ENCODE results near the gene ANKS3. TPM values are rescaled to one million over a fixed set of nuclear protein-coding genes. Genes with fewer than 3 reads are reported as not detected.

The ANKS3 gene
- total RNA-seq, 1 donor from 2014 or later: 16.8 TPM

DNA sequence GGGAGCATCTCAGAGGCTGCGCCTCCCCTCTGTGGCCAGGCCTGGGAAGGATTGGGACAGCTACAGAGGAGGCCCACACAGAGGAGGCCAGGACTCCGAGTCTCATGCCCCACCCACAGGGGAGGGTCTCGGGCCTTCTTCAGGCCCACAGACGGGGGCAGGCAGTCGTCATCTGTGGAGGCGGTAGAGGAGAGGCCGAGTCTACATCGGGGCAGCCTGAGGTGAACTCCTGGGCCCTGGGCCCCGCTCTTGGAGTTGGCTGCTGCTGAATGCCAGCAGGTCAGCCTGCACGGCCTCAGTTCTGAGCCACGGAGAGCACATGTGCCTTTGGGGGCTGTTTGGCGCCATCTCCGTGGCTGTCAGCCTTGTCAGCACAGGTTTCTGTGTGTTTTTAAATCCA is 48.8 kb downstream of the ANKS3 start:
- Histone ChIP-seq H3K27me3 (ENCODE audit: control insufficient read depth, insufficient read depth, low read length) (no peaks in the 10 kb centered on the region), H3K36me3 (ENCODE audit: control insufficient read depth, insufficient read depth, low read length) (peaks cover 22% of the 10 kb centered on the region)
- FAIRE-seq: no peak

DNA sequence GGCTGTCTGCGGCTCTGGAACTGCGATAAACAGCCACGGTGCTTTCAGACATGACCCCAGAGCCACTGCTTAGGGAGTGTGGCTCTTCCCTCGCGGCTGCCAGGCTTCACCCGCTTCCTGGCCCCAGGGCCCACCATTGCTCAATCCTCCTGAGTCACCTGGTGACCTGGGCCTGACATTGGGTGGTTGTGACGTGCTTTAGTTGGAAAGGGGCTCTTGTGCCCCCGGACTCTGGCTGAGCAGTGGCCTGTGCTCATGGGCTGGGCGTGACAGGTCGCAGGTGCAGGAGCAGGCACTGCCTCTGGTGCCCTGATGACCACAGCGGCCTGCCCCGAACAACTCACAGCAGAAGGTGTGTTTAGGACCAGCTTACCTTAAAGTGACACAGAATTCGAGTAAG is 49.3 kb downstream of the ANKS3 start:
- H3K4me3 ChIP-seq (ENCODE audit: low read depth, low read length): no peak overlapping the region
- no peak for FAIRE-seq
- peaks cover 22% of the 10 kb centered on the region for H3K36me3 ChIP-seq (ENCODE audit: control insufficient read depth, insufficient read depth, low read length)
- no peaks in the 10 kb centered on the region for H3K27me3 ChIP-seq (ENCODE audit: control insufficient read depth, insufficient read depth, low read length)
- TF ChIP-seq, protein P1, sequence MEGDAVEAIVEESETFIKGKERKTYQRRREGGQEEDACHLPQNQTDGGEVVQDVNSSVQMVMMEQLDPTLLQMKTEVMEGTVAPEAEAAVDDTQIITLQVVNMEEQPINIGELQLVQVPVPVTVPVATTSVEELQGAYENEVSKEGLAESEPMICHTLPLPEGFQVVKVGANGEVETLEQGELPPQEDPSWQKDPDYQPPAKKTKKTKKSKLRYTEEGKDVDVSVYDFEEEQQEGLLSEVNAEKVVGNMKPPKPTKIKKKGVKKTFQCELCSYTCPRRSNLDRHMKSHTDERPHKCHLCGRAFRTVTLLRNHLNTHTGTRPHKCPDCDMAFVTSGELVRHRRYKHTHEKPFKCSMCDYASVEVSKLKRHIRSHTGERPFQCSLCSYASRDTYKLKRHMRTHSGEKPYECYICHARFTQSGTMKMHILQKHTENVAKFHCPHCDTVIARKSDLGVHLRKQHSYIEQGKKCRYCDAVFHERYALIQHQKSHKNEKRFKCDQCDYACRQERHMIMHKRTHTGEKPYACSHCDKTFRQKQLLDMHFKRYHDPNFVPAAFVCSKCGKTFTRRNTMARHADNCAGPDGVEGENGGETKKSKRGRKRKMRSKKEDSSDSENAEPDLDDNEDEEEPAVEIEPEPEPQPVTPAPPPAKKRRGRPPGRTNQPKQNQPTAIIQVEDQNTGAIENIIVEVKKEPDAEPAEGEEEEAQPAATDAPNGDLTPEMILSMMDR (IDR thresholded peaks at IDR 0.05; ENCODE audit: insufficient read depth, low read length, severe bottlenecking): no peak
- DNase-seq (ENCODE audit: low read depth): peak; percentile 33

More for the DNA sequence above, 48.8 kb downstream of the ANKS3 start:
- no peak overlapping the region for H3K4me3 ChIP-seq (ENCODE audit: low read depth, low read length)
- TF ChIP-seq, protein P1 (IDR thresholded peaks at IDR 0.05; ENCODE audit: insufficient read depth, low read length, severe bottlenecking): no peak
- DNase-seq (ENCODE audit: low read depth): no peak

DNA sequence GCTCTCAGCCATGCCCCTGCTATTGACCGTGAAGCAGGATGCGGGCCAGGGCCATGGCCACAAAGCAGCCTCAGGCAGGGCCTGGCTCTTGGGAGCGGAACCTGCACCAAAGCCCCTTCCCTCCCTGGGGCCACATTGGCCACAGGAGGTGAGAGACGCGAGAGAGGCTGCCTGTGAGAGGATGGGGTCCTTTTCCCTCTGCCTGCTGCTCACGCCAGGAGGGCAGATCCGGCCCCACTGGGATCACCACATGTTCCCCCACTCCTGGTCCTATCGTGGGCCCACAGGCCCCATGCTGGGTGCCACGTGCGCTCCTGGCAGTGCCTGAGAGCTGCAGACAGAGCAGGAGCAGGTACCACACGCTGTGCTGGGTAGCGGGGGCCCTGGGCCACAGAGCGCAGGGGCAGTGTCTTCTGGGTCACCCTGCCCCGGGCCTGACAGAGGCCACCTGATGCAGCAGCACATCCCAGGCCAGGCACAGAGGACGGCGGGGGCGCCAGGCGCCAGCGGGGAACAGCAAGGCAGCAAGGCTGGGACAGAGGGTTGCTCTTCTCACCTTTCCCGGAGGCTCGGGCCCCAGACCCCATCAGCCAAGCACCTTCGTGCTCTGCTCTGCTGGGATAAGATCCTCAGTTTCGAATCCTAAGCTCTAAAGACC is 49.9 kb downstream of the ANKS3 start:
- DNase-seq (ENCODE audit: low read depth) (no peak), FAIRE-seq (no peak)

DNA sequence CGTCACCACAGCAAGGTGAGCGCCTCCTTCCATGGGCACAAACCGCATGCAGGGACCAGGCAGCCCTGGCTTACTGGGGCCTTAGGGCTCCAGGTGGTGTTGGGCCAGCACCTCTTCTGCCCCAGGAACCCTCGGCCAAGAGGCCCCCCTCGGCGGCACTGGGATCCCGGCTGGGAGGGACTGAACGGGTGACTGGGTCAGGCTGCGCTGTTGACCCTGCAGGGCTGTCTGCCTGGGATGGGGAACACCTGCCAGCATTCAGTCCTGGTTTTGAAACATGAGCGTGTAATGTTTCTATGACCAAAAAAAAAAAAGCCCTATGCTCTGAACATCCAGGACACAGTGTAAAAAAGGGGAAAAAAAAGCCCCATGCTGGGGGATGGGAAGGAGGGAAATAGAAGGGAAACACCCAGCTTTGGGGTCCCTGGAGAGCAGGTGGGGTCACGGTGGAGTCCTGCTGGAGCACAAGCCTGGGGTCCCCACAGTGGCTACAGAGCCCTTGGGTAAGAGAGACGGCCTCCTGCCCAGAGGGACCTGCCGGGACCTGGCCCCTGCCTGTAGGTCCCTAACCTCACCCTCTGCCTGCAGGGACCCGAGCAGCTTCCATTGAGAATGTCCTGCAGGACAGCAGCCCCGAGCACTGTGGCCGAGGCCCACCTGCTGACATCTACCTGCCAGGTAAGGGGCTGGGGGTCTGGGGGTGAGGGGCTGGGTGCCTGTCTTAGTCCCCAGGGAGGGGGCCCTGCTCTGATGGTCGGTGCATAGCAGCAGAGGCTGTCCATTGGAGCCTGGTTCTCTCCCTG is 50.6 kb downstream of the ANKS3 start:
- H3K36me3 ChIP-seq (ENCODE audit: control insufficient read depth, insufficient read depth, low read length): peaks cover 22% of the 10 kb centered on the region
- FAIRE-seq: no peak

More for the DNA sequence above, 49.9 kb downstream of the ANKS3 start:
- TF ChIP-seq, protein P1 (IDR thresholded peaks at IDR 0.05; ENCODE audit: insufficient read depth, low read length, severe bottlenecking): no peak
- H3K27me3 ChIP-seq (ENCODE audit: control insufficient read depth, insufficient read depth, low read length): no peaks in the 10 kb centered on the region
- peaks cover 22% of the 10 kb centered on the region for H3K36me3 ChIP-seq (ENCODE audit: control insufficient read depth, insufficient read depth, low read length)
- H3K4me3 ChIP-seq (ENCODE audit: low read depth, low read length): no peak overlapping the region

DNA sequence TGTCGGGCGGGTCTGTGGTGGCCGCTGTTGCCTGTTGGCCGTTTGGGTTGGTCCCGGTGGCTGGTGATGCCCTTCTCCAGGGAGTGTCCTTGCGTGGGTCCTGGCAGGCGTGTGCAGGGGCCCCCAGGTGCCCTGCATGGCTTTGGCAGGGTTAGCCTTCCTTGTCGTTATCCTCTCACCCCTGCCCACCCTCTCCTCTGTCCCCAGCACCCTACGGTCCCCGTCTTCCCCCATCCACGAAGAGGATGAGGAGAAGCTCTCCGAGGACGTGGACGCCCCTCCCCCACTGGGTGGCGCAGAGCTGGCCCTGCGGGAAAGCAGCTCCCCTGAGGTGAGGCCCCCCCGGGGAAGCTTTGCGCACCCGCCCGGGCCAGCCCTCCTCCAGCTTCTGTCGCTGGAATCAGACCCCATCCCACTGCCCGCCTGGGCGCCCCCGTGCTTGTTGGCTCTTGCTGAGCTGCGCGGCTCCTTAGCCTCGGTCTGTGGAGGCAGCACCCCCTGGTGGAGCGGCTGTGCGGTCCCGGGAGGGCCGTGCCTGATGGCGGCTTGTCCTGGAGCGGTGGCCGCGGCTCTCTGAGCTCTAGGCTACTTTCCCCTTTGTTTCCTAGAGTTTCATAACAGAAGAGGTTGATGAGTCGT is 51.3 kb downstream of the ANKS3 start:
- TF ChIP-seq, protein P1 (IDR thresholded peaks at IDR 0.05; ENCODE audit: insufficient read depth, low read length, severe bottlenecking): peak; percentile 72
- DNase-seq (ENCODE audit: low read depth): peak; percentile 30
- H3K4me3 ChIP-seq (ENCODE audit: low read depth, low read length): no peak overlapping the region
- FAIRE-seq: no peak
- no peaks in the 10 kb centered on the region for H3K27me3 ChIP-seq (ENCODE audit: control insufficient read depth, insufficient read depth, low read length)
- peaks cover 22% of the 10 kb centered on the region for H3K36me3 ChIP-seq (ENCODE audit: control insufficient read depth, insufficient read depth, low read length)

More for the DNA sequence above, 50.6 kb downstream of the ANKS3 start:
- H3K4me3 ChIP-seq (ENCODE audit: low read depth, low read length): no peak overlapping the region
- TF ChIP-seq, protein P1 (IDR thresholded peaks at IDR 0.05; ENCODE audit: insufficient read depth, low read length, severe bottlenecking): no peak
- no peak for DNase-seq (ENCODE audit: low read depth)
- no peaks in the 10 kb centered on the region for H3K27me3 ChIP-seq (ENCODE audit: control insufficient read depth, insufficient read depth, low read length)
